ENCODE data around the gene SENP2. TPM values are rescaled to one million over a fixed set of nuclear protein-coding genes. Genes with fewer than 3 reads are reported as not detected.

SENP2 gene
- total and polyA plus RNA-seq, 9 of the 15 experiments (the other 6 are each of a cell fraction or from before 2014, with no cell fraction given) = 11.8 to 67.1 (median 41.1) TPM

DNA sequence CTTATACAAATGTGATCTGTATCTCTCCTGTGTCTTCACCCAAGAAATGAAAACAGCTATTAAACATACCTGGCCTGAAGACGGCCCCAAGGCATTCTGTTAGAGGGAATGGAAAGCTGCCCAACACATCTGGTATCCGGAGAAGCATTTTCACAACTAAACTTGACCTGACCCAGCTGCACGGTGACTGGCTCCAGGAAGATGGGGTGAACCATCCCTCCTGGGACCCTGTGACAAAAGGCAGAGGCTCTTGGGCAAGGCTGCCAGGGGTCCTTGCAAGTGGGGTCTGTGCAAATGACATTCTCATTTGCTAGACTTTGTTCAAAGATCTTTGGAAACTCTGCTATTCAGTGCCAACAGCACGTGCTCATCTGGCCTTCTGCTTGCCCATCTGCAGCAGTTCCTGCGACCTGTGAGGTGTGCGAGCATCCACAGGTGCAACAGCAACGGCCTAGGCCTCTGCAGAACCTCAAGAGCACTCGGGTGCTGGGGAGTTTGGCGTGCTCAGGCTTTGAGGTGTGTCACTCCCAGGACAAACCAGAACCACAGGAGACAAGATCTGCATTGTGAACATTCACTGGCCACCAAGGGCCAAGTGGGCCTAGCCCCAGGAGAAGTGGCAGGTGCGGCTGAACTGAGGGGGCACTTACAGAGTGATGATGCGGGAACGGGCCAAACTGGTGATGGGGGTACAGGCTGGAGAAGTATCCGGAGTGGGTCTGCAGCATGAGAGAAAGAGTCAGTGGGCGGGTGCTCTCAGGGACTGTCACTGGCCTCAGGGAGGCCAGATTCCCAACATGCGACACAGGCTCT is 71.8 kb downstream of the SENP2 start:
- TF ChIP-seq, protein P1, sequence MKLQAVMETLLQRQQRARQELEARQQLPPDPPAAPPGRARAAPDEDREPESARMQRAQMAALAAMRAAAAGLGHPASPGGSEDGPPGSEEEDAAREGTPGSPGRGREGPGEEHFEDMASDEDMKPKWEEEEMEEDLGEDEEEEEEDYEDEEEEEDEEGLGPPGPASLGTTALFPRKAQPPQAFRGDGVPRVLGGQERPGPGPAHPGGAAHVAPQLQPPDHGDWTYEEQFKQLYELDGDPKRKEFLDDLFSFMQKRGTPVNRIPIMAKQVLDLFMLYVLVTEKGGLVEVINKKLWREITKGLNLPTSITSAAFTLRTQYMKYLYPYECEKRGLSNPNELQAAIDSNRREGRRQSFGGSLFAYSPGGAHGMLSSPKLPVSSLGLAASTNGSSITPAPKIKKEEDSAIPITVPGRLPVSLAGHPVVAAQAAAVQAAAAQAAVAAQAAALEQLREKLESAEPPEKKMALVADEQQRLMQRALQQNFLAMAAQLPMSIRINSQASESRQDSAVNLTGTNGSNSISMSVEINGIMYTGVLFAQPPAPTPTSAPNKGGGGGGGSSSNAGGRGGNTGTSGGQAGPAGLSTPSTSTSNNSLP (IDR thresholded peaks at IDR 0.05; ENCODE audit: borderline replicate concordance, low read depth, low read length) = no peak
- TF ChIP-seq GATAD2A (IDR thresholded peaks at IDR 0.05) = no peak
- TF ChIP-seq SRF (CRISPR knock-in tag; IDR thresholded peaks at IDR 0.05) = no peak
- peak; percentile 52 for TF ChIP-seq RBM22 (IDR thresholded peaks at IDR 0.05; ENCODE audit: low read depth, low read length, poor library complexity, severe bottlenecking)
- no peak for TF ChIP-seq RBM14 (IDR thresholded peaks at IDR 0.05; ENCODE audit: borderline replicate concordance, insufficient read depth, low read depth, low read length)
- TF ChIP-seq XRCC4 (IDR thresholded peaks at IDR 0.05; ENCODE audit: extremely low read depth, insufficient read depth, insufficient read length) = no peak
- Histone ChIP-seq H3K27me3 (ENCODE audit: control insufficient read depth in 2 of 2, insufficient read depth in 2 of 2, low read length in 2 of 2) (no peaks in the 10 kb centered on the region), H2AFZ (ENCODE audit: low read depth, low read length) (no peak overlapping the region), H3K9me3 (replicated peaks; ENCODE audit: control insufficient read depth, insufficient read depth, low read depth, low read length) (no peaks in the 10 kb centered on the region), H3K36me3 (ENCODE audit: control insufficient read depth, insufficient read depth, low read length) (peaks cover 52% of the 10 kb centered on the region), H3K4me2 (ENCODE audit: insufficient read depth, low read length) (no peak overlapping the region), H3K4me1 (replicated peaks in 1 of 2; ENCODE audit: control insufficient read depth in 2 of 2, insufficient read depth in 2 of 2, low read length in 2 of 2) (peaks cover 2 to 7% of the 10 kb centered on the region in 2 experiments; a peak in 4 of 5 replicates), H3K27ac (ENCODE audit: extremely low read depth, low read depth, low read length) (no peak overlapping the region), H3K4me3 (no peak overlapping the region), H3K9me1 (ENCODE audit: control insufficient read depth, insufficient read depth, low read length) (peaks cover 4% of the 10 kb centered on the region), H4K20me1 (replicated peaks; ENCODE audit: control insufficient read depth, insufficient read depth, low read length) (0 out of 2 replicates have a peak, but pooled peaks cover 4% of the 10 kb centered on the region), H3K9ac (ENCODE audit: insufficient read depth in 1 of 2, low read depth in 2 of 2, low read length in 2 of 2) (0 out of 4 replicates have a peak overlapping the region, but pooled peaks of 1 of the 2 experiments have one; percentile 7), H3K79me2 (ENCODE audit: control insufficient read depth, insufficient read depth, low read length) (no peaks in the 10 kb centered on the region)
- ATAC-seq = no peak
- FAIRE-seq = no peak
- ChIA-PET CTCF (ENCODE audit: low intra/inter-chr PET ratio) (no interaction called here), POLR2A (interaction anchor here (0.8 to 1.0 kb wide), 2 partner anchors 44 to 255 kb away, joined by 3 read pairs; no protein-coding TSS in a partner anchor)
- intact Hi-C loops (cut with micrococcal nuclease) = no loop called here
- no TSS peak for BruUV-seq (replicated peaks)
- 92% methylated on average over 15 of the region's 15 CpGs for WGBS (ENCODE audit: insufficient coverage, low coverage, missing lambda C conversion rate)
- DNase-seq (ENCODE audit: extremely low read depth in 1 of 4, low spot score in 3 of 4) = no peak
- in situ Hi-C loops (cut with MboI) = no loop called here
